NOMO-1 (cell line): ENCODE results near the gene GPHN.
"Not testable (repeated sequence)": the region's sequence is repeated elsewhere in the genome, so short reads cannot be mapped to it uniquely, and the experiment has no call there.

Source experiments
- DNase-seq, 2 experiments: peaks; one replicate each; lab custom pipeline; 2025; ENCODE audit not compliant: unreplicated experiment in 2 of 2; lab: John Stamatoyannopoulos, UW

Gene GPHN

DNA sequence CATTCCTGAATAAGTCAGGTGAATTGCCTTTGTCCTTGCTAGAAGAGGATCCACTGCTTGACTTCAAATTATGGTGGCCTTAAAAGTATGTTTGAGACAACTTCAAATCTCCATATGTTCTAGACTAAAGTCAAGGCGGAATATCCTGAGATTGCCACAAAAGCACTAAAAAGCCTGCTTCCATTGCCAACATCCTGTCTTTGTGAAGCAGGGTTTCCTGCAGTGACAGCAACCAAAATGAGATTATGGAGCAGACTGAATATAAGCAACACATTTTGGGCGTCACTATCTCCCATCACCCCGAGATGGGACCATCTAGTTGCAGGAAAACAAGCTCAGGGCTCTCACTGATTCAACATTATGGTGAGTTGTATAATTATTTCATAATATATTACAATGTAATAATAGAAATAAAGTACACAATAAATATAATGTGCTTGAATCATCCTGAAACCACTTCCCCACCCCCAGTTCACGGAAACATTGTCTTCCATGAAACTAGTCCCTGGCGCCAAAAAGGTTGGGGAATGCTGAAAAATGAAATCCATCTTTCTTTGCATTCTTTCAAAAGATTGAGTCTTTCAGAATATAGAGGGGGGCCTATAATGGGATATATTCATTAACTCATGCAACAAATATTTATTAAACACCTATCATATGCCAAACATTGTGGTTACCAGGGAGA lies 143.7 kb downstream of the GPHN start:
- no peak for DNase-seq

- DNase-seq = no peak
Observed at GRCh38 chr14:66652525-66653106, 144.7 kb downstream of the GPHN start.

- DNase-seq = no peak
Observed at GRCh38 chr14:66657780-66658179, 149.8 kb downstream of the GPHN start.

DNA sequence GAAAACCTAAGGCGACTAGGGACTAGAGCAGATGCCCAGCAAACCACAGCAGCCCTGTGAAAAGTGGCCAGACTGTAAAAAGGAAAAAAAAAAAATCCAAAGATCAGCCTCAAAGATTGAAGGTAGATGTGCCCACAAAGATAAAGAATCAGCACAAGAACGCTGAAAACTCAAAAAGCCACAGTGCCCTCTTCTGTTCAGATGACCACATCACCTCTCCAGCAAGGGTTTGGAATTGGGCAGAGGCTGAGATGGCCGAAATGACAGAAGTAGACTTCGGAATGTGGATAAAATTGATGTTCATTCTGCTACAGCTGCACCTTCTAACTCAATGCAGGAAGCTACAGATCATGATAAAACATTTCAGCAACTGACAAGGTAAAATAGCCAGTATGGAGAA lies 154.4 kb downstream of the GPHN start:
- no peak for DNase-seq

- DNase-seq = no peak
Observed at GRCh38 chr14:66677780-66678179, 169.8 kb downstream of the GPHN start.

DNA sequence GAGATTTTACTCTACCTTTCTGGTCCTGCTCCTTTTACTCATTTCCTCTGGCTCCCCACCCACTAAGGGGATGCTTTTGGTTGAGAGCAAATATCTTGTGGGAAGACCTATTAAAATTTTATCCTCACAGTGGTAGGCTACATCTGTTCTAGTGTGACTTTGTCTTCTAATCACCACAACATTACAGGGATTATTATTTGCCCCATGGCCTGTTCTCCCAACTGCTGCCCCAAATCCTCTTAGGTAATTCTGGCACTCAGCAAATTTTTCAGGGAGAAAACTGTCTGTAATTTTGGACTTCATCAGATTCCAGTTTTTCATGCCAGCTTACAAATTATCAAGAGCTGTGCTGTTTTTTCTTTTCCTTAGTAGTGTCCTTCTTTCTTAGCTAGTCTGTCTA lies 172.3 kb downstream of the GPHN start:
- DNase-seq = no peak

DNA sequence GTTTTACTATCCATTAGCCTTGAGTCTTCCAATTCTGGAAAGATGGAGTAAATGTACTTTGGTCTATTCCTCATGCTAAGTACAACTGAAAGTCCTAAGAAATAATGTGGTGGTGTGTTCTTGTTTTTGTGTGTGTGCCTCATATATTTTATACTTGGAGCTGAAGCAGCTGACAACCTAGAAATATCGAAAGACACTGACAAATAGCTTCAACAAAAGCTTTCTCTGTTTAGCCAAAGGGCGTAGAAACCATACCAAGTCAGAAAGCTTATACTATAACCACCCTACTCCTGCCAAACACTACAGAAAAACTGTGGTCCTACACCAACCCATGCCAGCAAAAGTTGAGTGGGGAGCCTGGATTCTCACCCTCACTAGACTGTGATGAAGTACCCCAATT lies 188.4 kb downstream of the GPHN start:
- DNase-seq = no peak

DNA sequence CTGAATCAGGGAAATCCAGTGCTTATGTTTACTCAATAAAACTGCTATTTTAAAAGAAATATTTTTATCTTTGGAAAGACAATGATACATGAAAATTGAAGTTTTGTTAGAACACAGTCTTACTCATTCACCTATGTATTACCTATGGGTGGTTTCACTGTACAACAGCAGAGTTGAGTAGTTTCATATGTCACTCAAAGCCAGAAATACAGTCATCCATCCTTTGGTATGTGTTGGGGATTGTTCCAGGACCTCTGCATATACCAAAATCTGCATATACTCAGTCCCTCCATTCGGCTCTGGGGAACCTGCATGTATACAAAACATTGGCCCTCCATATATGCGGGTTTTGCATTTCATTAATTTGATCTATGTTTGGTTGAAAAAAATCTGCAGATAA lies 190.6 kb downstream of the GPHN start:
- DNase-seq = no peak

DNA sequence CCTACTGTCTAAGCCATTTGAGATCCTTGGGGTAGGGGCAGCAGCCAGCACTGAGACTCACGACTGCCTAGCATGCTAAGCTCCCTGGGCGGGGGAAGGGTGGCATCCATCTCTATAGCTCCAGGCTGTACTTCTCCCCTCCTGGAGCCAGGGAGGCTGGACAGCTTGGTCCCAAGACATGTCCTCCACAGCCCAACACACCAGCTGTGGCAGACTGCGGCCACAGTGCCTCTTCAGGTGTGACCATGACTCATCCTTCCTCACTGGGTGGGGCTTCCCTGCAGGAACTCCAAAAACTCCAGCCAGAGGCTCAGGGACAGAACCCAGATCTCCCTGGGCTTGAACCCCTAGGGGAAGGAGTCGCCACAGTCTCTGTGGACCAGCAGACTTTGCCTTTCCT lies 193.9 kb downstream of the GPHN start:
- DNase-seq = no peak

DNA sequence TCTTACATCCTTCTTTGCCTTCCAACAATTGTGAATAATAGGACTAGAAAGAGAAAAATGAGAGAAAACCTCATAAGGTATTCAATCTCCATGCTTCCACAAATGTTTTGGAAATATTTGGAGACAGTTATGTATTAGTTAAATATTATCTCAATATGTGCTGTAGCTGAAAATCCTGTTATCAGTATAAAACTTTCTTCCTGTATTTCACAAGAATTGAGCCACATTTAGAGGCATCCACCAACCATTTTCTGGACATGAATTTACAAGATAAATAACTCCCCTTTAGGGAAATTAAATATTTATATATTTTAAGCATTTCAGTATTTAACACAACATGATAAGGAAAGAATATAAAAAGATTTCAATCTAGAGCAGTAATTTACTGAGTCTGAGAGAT lies 200.3 kb downstream of the GPHN start:
- DNase-seq = no peak

DNA sequence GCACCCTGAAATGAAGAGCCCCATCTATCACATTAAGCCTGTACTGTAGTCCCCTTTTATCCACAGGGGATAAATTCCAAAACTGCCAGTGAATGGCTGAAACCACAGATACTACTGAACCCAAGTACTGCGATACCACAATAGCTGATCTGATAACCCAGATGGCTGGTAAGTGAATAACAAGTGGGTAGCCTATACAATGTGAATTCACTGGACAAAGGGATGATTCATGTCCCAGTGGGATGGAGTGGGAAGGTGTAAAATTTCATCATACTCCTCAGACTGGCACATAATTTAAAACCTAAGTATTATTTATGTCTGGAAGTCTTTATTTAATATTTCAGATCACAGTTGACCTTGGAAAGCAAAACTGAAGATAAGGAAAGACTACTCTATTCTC lies 201.3 kb downstream of the GPHN start:
- no peak for DNase-seq

DNA sequence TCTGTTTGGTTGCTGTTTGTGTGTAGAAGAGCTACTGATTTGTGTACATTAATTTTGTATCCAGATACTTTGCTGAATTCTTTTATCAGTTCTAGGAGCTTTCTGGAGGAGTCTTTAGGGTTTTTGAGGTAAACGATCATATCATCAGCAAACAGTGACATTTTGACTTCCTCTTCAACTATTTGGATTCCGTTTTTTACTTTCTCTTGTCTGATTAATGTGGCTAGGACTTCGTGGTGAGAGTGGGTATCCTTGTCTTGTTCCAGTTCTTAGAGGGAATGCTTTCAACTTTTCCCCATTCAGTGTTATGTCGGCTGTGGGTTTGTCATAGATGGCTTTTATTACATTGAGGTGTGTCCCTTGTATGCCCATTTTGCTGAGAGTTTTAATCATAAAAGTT lies 206.3 kb downstream of the GPHN start:
- not testable (repeated sequence) for DNase-seq

GRCh38 chr14:66715313-66715712 lies 207.4 kb downstream of the GPHN start:
- DNase-seq = not testable (repeated sequence)

DNA sequence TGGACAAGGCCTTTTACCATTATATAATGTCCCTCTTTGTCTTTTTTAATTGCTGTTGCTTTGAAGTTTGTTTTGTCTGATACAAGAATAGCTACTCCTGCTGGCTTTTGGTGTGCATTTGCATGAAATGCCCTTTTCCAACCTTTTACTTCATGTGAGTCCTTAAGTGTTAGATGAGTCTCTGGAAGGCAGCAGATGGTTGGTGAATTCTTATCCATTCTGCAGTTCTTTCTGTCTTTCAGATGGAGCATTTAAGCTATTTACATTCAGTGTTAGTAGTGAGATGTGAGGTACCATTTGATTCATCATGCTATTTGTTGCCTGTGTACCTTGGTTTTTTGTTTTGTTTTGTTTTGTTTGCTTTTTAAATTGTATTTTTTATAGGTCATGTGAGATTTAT lies 208.3 kb downstream of the GPHN start:
- no peak for DNase-seq

DNA sequence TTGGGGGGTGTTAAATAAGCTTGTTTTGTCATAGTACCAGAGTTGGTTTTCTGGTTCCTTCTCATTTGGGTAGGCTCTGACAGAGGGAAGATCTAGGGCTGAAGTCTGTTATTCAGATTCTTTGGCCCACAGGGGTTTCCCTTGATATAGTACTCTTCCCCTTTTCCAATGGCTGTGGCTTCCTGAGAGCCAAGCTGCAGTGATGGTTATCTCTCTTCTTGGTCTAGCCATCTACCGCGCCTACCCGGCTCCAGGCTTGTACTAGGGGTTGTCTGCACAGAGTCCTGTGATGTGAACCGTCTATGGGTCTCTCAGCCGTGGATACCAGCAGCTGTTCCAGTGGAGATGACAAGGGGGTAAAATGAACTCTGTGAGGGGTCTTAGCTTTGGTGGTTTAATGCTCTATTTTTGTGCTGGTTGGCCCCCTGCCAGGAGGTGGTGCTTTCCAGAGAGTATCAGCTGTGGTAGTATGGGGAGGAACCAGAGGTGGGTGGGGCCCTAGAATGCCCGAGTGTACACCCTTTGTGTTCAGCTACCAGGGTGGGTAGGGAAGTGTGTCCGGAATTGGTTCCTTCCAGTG lies 209.7 kb downstream of the GPHN start:
- DNase-seq = no peak

GRCh38 chr14:66724996-66725395 lies 217.0 kb downstream of the GPHN start:
- DNase-seq = no peak

GRCh38 chr14:66731298-66731697 lies 223.4 kb downstream of the GPHN start:
- not testable (repeated sequence) for DNase-seq

DNA sequence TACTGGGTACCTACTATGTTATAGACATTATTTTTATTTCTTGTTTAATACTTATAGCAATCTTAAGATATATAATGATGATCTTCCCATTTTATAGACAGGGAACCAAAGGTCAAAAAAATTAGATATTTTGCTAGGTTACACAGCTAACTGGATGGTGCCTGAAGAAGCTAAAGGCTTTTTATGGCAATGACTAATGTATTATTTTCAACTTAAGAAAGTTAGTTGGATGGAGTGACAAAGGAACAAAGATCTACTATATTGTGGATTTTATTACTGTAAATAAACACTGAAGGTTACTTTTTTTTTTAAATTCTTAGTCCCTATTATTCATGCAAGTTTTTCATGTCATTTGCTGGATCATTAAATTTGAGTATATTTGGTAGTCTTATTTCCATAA lies 227.9 kb downstream of the GPHN start:
- no peak for DNase-seq

GRCh38 chr14:66739826-66740225 lies 231.9 kb downstream of the GPHN start:
- no peak for DNase-seq

DNA sequence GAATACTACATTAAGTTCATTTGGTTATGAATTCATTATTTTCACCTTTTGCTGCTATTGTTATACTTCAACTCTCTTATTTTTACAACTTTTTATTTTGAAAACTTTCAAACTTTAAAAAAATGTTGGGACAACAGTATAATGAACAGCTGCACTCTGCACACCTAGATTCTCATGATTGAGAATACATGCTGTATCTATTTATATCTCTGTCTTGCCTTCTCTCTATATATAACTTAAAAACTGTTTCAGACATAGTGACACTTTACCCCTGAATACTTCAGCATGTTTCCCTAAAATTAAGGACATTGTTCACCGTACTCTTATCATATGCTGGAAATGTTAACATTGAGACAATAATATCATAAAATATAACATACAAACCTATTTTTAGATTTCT lies 237.1 kb downstream of the GPHN start:
- no peak for DNase-seq

- DNase-seq = no peak
Observed at GRCh38 chr14:66746316-66747006, 238.5 kb downstream of the GPHN start.

DNA sequence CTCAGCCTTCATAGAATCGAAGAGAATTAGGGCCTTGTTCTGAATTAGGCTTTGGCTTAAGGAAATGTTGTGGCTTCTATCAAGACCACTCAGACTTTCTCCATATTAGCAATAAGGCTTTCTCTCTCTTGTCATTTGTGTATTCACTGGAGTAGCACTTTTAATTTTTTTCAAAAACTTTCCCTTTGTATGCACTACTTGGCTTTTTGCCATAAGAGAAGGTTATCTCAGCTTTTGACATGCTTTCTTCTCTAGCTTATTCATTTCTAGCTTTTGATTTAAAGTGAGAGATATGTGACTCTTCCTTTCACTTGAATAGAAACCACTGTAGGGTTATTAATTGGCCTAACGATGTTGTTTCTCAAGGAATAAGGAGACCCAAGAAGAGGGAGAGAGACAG lies 244.2 kb downstream of the GPHN start:
- no peak for DNase-seq
